Subcutaneous adipose tissue (tissue), 4 donors: ENCODE results near the gene STEAP2. TPM values are rescaled to one million over a fixed set of nuclear protein-coding genes. Genes with fewer than 3 reads are reported as not detected.

Experiments
- CTCF ChIP-seq: fragments of 450-650 bp; IDR thresholded peaks from one replicate; pipeline ENCODE4 v1.5.1; 2016; ENCODE audit warnings: low read depth, mild to moderate bottlenecking, control low read depth, antibody characterized with exemption, moderate library complexity
- total RNA-seq, 4 donors: library from RNA; depleted of rRNA; stranded (reverse); fragments of >200 nt; gene quantifications; one replicate each; pipeline ENCODE4 v1.1.0, GENCODE V29; 2016

The STEAP2 gene
- total RNA-seq, 4 donors from 2014 or later, result 10.5 to 21.2 (median 17.1) TPM

DNA sequence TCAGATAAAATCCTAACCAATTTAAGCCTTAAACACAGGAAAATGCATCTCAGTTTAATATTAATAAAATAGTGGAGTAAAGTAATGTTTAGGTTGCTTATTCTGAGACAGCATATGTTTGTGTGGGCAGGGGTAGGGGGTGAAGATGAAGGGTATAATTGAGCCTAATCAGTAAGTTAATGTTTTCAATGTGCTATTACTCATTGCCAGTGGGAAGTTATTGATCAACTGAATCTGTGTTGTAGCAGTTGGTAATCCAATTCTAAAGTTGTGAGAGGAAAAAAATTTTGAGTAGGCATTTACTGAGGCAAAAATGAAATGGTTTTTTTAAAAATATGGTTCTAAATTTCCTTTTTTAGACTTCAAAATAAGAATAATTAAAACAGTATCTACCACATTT is 49.9 kb downstream of the STEAP2 start:
- no peak for TF ChIP-seq CTCF

GRCh38 chr7:90262438-90262837 is 50.9 kb downstream of the STEAP2 start:
- no peak for TF ChIP-seq CTCF

GRCh38 chr7:90266808-90267207 is 55.3 kb downstream of the STEAP2 start:
- no peak for TF ChIP-seq CTCF

GRCh38 chr7:90267263-90267858 is 55.8 kb downstream of the STEAP2 start:
- no peak for TF ChIP-seq CTCF

DNA sequence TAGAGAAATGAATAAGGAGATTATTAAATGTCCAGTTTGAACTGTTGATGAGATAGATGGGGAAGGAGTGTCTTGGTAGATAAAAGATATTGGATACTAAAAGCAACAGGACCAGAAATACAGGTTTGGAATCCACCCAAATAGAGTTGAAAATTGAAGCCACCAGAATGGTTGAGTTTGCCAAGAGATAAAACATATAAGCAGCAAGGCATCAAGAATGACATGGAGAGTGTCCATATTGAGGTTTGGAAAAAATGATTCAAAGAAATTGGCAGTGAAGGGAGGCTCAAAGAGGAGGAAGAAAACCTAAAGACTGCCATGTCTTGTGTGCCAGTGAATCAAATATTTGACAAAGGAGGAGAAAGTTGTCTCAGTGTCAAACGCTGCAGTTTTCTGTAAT is 57.6 kb downstream of the STEAP2 start:
- no peak for TF ChIP-seq CTCF

- TF ChIP-seq CTCF, result no peak
Measured at GRCh38 chr7:90270431-90271178, 59.1 kb downstream of the STEAP2 start.

GRCh38 chr7:90271753-90272152 is 60.2 kb downstream of the STEAP2 start:
- TF ChIP-seq CTCF, result no peak
